RPMI8226 (cell line): ENCODE measurements around the gene WIPI1.
"Not testable (repeated sequence)": the region's sequence is repeated elsewhere in the genome, so short reads cannot be mapped to it uniquely, and the experiment has no call there.

Source experiments
- DNase-seq: peaks from one replicate; pipeline ENCODE4 v3.0.0-alpha.2; 2015

Gene WIPI1

GRCh38 chr17:68382582-68383085 lies 74.7 kb downstream of the WIPI1 start:
- no peak for DNase-seq

DNA sequence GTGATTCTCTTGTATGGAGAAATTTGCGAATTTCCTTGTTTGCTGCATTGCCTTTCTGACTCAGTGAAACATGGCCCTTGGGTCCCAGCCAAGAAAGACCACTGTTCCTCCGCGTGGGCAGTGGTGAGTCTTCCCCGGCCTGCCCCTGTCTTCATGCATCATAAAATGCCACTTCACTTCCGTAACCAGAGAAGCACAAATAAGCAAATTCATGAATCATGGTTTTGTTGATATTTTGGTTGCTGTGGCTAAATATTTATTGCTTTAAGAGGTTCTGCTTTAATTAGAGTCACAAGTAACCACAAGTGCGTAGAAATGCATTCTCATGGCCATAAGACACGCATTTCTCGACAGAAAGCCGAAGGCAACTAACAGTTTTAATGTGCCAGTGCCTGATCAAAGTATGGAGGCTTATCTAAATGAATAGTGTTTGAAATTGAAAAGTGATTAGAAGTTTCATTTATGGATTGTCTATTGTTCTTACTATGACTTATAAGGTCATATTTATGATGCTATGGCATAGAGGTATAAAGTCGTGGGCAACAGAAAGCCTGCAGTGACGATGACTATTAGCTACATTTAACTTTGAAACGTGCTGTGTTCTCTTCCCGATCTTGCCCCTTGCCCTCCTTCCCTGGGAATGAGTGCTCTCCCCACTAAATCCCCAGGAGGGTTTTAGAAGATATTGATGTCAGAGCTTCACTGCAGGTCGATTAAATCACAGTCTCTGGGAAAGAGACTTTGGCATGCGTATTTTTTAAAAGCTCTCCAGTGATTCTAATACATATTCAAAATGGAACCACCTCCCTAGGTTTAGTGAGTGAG lies 76.0 kb downstream of the WIPI1 start:
- no peak for DNase-seq

DNA sequence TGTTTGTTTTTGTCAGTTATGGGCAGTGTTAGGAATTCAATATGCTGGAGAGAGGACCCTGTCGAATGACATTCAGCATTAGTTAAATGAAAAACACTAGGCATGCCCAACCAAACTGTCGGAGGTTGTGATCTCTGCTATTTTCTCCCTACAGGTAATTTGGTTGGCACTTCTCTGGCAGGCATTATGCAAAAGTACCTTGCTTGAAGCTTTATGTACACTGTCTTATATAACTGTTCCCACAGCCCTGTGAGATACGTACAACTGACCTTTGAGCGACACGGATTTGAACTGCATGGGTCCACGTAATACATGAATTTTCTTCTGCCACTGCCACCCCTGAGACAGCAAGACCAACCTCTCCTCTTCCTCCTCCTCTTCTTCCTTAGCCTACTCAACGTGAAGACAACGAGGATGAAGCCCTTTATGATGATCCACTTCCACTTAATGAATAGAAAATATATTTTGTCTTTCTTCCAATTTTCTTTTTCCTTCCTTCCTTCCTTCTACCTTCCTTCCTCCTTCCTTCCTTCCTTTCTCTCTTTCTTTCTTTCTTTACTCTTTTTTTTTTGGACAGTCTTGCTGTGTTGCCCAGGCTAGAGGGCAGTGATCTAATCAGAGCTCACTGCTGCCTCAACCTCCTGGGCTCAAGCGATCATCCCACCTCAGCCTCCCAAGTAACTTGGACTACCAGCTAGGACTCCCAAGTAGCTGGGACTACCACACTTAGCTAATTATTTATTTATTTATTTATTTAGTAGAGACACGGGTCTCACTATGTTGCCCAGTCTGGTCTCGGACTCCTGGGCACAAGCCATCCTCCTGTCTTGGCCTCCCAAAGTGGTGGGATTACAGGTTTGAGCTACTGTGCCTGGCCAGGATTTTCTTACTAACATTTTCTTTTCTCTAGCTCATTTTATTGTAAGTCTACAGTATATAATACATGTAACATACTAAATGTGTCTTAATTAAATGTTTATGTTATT lies 77.3 kb downstream of the WIPI1 start:
- no peak for DNase-seq

DNA sequence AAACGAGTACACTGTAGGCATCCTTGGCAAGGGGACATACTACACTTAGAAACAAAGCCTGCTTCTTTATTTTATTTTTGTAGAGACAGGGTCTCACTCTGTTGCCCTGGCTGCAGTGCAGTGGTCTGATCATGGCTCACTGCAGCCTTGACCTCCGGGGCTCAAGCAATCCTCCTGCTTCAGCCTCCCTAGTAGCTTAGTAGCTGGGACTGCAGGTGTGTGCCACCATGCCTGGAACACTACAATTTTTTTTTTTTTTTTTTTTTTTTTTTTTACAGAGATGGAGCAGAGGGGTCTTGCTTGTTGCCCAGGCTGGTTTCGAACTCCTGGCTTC lies 78.2 kb downstream of the WIPI1 start:
- no peak for DNase-seq

- no peak for DNase-seq
Observed at GRCh38 chr17:68378268-68379176, 78.8 kb downstream of the WIPI1 start.

DNA sequence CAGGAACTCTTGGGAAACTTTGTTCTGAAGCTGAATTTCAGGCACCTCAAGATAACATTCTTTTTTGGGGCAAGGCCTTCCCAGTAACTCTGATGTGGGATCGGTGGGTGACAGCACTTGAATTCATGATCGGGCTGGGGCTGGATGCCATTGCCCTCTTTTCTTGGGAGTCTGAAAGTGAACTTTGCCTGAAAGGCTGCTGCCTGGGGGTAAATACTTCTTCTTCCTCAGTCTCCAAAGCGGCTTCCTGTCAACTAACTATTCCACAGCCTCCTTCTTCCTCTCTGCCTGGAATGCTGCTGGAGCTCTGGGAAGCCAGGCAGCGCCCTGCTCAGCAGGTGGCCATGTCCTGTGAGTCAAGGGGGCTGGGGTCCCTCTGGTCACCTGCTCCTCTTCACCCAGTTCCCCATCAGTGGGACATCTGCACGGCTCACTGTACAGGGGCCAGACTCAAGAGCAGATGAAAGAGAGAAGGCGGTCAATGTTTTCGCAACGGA lies 79.5 kb downstream of the WIPI1 start:
- no peak for DNase-seq

DNA sequence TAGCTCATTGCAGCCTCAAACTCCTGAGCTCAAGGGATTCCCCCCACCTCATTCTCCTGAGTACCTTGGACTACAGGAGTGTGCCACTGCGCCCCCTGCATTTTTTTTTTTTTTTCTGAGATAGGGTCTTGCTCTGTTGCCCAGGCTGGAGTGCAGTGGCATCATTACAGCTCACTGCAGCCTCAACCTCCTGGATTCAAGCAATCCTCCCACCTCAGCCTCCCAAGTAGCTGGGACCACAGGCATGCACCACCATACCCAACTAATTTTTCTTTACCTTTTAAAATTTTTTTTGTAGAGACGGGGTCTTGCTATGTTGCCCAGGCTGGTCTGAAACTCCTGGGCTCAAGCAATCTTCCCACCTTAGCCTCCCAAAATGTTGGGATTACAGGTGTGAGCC lies 81.1 kb downstream of the WIPI1 start:
- not testable (repeated sequence) for DNase-seq

- DNase-seq, result no peak
Observed at GRCh38 chr17:68375566-68375965, 81.7 kb downstream of the WIPI1 start.
